ENCODE results near the gene SERPINA1. TPM values are rescaled to one million over a fixed set of nuclear protein-coding genes. Genes with fewer than 3 reads are reported as not detected.

Gene SERPINA1
- total RNA-seq, 1 experiment from 2014 or later: not detected

DNA sequence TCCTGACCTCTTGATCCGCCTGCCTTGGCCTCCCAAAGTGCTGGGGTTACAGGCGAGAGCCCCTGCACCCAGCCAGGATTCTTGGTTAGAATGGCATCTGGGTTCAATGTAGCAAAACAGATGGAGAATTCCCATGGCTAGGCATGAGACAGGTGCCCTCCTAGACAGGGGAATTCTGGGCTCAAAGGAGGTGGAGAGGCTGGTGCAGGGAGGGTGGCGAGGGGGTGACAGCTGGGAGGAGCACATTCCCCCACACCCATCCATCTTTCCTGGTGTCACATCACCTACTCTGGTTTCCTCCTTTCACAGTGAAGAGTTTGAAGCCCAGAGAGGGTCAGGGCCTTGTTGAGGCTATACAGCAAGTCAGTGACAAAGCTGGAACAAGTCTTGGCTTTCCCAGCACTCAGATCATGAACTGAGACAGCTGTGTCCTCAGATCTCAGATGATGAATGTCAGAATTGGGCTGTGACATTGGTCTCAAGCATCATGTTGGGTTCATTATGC lies 2.8 kb downstream of the SERPINA1 start:
- no peak overlapping the region for H3K4me2 ChIP-seq (ENCODE audit: insufficient read depth, insufficient read length, low read length)
- Mint-ChIP-seq H3K27me3 (ENCODE audit: low read depth) (peaks cover 5% of the 10 kb centered on the region), H3K9me3 (no peaks in the 10 kb centered on the region), H3K4me1 (peaks cover 35 to 48% of the 10 kb centered on the region in 2 experiments), H3K4me3 (no peak overlapping the region; a peak in 1 of 5 replicates), H3K27ac (no peak overlapping the region), H3K36me3 (ENCODE audit: insufficient read depth in 1 of 3, low read depth in 3 of 3) (no peaks in the 10 kb centered on the region)
- no peak overlapping the region for H4K8ac ChIP-seq (replicated peaks; ENCODE audit: insufficient read length, low read depth, low read length)
- no peak overlapping the region for H3K27ac ChIP-seq (ENCODE audit: insufficient read length, low read depth, low read length)
- H3K9ac ChIP-seq (ENCODE audit: extremely low read depth, insufficient read length, low read length): no peak overlapping the region
- H3K27me3 ChIP-seq (ENCODE audit: insufficient read depth, low read length): no peaks in the 10 kb centered on the region
- H2BK120ac ChIP-seq (ENCODE audit: low read depth, low read length, poor library complexity, severe bottlenecking): no peak overlapping the region
- no peak overlapping the region for H3K18ac ChIP-seq (ENCODE audit: insufficient read length, low read depth, low read length)
- no peaks in the 10 kb centered on the region for H4K20me1 ChIP-seq (ENCODE audit: control insufficient read depth, insufficient read depth, insufficient read length)
- no peak overlapping the region for H2AFZ ChIP-seq (ENCODE audit: low read length)
- no peak overlapping the region for H3K23ac ChIP-seq (ENCODE audit: insufficient read length, low read depth, low read length)
- no peak overlapping the region for H2BK20ac ChIP-seq (ENCODE audit: low read depth, low read length, poor library complexity, severe bottlenecking)
- no peak overlapping the region for H2AK5ac ChIP-seq (ENCODE audit: insufficient read length, low read length)
- no peak overlapping the region for H4K91ac ChIP-seq (ENCODE audit: insufficient read length, low read depth, low read length)
- WGBS (ENCODE audit: extremely low coverage, insufficient read length, low lambda C conversion rate): no CpG with 5 or more reads among the region's 3 CpGs
- H2BK15ac ChIP-seq (ENCODE audit: low read depth, low read length): no peak overlapping the region
- no peak overlapping the region for H3T11ph ChIP-seq (ENCODE audit: low read length)
- no peaks in the 10 kb centered on the region for H3K79me2 ChIP-seq (ENCODE audit: insufficient read depth, low read length)
- H2BK12ac ChIP-seq (ENCODE audit: insufficient read length, low read depth, low read length): no peak overlapping the region
- no peak overlapping the region for H3K14ac ChIP-seq (ENCODE audit: insufficient read depth, low read length)
- H3K79me1 ChIP-seq (ENCODE audit: insufficient read depth, low read depth, low read length, poor library complexity, severe bottlenecking): no peaks in the 10 kb centered on the region
- no peaks in the 10 kb centered on the region for H3K23me2 ChIP-seq (ENCODE audit: insufficient read length, low read depth, low read length, poor library complexity, severe bottlenecking)
- no peak for DNase-seq
- H3K4ac ChIP-seq (ENCODE audit: low read depth, low read length): no peak overlapping the region
- H3K4me1 ChIP-seq (ENCODE audit: insufficient read depth, low read length): peaks cover 6% of the 10 kb centered on the region; the same call in 1 of the 2 replicates
- no peak overlapping the region for H4K5ac ChIP-seq (ENCODE audit: insufficient read length, low read depth, low read length)
- H2BK5ac ChIP-seq (ENCODE audit: insufficient read length, low read length): no peak overlapping the region
- TF ChIP-seq, protein P1, sequence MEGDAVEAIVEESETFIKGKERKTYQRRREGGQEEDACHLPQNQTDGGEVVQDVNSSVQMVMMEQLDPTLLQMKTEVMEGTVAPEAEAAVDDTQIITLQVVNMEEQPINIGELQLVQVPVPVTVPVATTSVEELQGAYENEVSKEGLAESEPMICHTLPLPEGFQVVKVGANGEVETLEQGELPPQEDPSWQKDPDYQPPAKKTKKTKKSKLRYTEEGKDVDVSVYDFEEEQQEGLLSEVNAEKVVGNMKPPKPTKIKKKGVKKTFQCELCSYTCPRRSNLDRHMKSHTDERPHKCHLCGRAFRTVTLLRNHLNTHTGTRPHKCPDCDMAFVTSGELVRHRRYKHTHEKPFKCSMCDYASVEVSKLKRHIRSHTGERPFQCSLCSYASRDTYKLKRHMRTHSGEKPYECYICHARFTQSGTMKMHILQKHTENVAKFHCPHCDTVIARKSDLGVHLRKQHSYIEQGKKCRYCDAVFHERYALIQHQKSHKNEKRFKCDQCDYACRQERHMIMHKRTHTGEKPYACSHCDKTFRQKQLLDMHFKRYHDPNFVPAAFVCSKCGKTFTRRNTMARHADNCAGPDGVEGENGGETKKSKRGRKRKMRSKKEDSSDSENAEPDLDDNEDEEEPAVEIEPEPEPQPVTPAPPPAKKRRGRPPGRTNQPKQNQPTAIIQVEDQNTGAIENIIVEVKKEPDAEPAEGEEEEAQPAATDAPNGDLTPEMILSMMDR (conservative IDR thresholded peaks at IDR 0.05): no peak
- H3K9me3 ChIP-seq (ENCODE audit: control insufficient read depth, low read depth, low read length): no peaks in the 10 kb centered on the region
- H3K56ac ChIP-seq (ENCODE audit: insufficient read length, low read depth, low read length): no peak overlapping the region

All from H9 (cell line).